MCF 10A (cell line): ENCODE measurements around the gene UMODL1. TPM values are rescaled to one million over a fixed set of nuclear protein-coding genes. Genes with fewer than 3 reads are reported as not detected.

Experiments
- BruUV-seq: library from RNA; stranded (reverse); fragments of 400-500 nt; replicated peaks from 2 replicates; lab custom pipeline; 2021; lab: Mats Ljungman, UMichigan
- CTCF ChIA-PET: fragments of 300-600 bp; sonication (Branson Sonifier 250); formaldehyde crosslinking; extraction: SDS; loops from one replicate; lab custom pipeline; 2021; ENCODE audit warnings: antibody characterized with exemption, inconsistent platforms; lab: Yijun Ruan, JAX
- POLR2A ChIA-PET: fragments of 300-600, 350-650 bp; sonication (Branson Sonifier 250); formaldehyde crosslinking; extraction: SDS; loops from one replicate; lab custom pipeline; 2020; ENCODE audit warnings: antibody characterized with exemption, inconsistent platforms; lab: Yijun Ruan, JAX
- DNase-seq: peaks from one replicate; pipeline ENCODE4 v3.0.0-alpha.2; 2018; ENCODE audit not compliant: unreplicated experiment
- H3K27ac Mint-ChIP-seq: one replicate; pipeline ENCODE4 v1.8.0; 2022; ENCODE audit warnings: mild to moderate bottlenecking, low read depth, mixed read lengths; ENCODE audit not compliant: unreplicated experiment
- H3K27me3 Mint-ChIP-seq: one replicate; pipeline ENCODE4 v1.8.0; 2022; ENCODE audit warnings: mixed read lengths; ENCODE audit not compliant: insufficient read depth, unreplicated experiment
- H3K36me3 Mint-ChIP-seq: one replicate; pipeline ENCODE4 v1.8.0; 2022; ENCODE audit warnings: mild to moderate bottlenecking, moderate library complexity, mixed read lengths; ENCODE audit not compliant: insufficient read depth, unreplicated experiment
- H3K4me1 Mint-ChIP-seq: one replicate; pipeline ENCODE4 v1.8.0; 2022; ENCODE audit warnings: mixed read lengths; ENCODE audit not compliant: insufficient read depth, unreplicated experiment
- H3K4me3 Mint-ChIP-seq: one replicate; pipeline ENCODE4 v1.8.0; 2022; ENCODE audit warnings: mild to moderate bottlenecking, moderate library complexity, mixed read lengths; ENCODE audit not compliant: unreplicated experiment
- H3K9me3 Mint-ChIP-seq: one replicate; pipeline ENCODE4 v1.8.0; 2022; ENCODE audit warnings: mixed read lengths; ENCODE audit not compliant: unreplicated experiment
- CTCF ChIP-seq: fragments of 200-600 bp; IDR thresholded peaks from one replicate; pipeline ENCODE4 v1.8.0; 2022; ENCODE audit warnings: antibody characterized with exemption, mild to moderate bottlenecking; ENCODE audit not compliant: unreplicated experiment
- intact Hi-C: fragments of 100-400 bp; cut with micrococcal nuclease; formaldehyde crosslinking; loops from 2 replicates; pipeline ENCODE4 v1.14.1; 2022
- total RNA-seq: library from RNA; stranded (reverse); gene quantifications from 2 replicates; pipeline ENCODE4 v1.2.3, GENCODE V29; 2022

Gene UMODL1
- total RNA-seq, 1 experiment from 2014 or later = not detected

- H3K36me3 Mint-ChIP-seq = no peaks in the 10 kb centered on the region
- H3K9me3 Mint-ChIP-seq = no peaks in the 10 kb centered on the region
- H3K27me3 Mint-ChIP-seq = no peaks in the 10 kb centered on the region
- TF ChIP-seq CTCF = no peak
- ChIA-PET CTCF (interaction anchor here (0.6 to 1.6 kb wide), 2 partner anchors 70 to 79 kb away, joined by 3 to 5 read pairs; no protein-coding TSS in a partner anchor), POLR2A (interaction anchor here (1.4 kb wide), 1 partner anchor 27 kb away, joined by 4 read pairs; no protein-coding TSS in a partner anchor)
- BruUV-seq = no TSS peak
- intact Hi-C loops = no loop called here
- H3K4me1 Mint-ChIP-seq = peaks cover 24% of the 10 kb centered on the region
- H3K4me3 Mint-ChIP-seq = no peak overlapping the region
- H3K27ac Mint-ChIP-seq = peak overlapping the region; percentile 53
- DNase-seq = no peak
These were observed 33.6 kb upstream of the UMODL1 start for GRCh38 chr21:42037516-42037915.

GRCh38 chr21:42037943-42038342, 33.2 kb upstream of the UMODL1 start:
- H3K27me3 Mint-ChIP-seq = no peaks in the 10 kb centered on the region
- ChIA-PET POLR2A (interaction anchor here (1.4 kb wide), 1 partner anchor 26 kb away, joined by 4 read pairs; no protein-coding TSS in a partner anchor), CTCF (interaction anchor here (0.6 to 1.6 kb wide), 3 partner anchors 9 to 79 kb away, joined by 3 to 5 read pairs (median 3); no protein-coding TSS in a partner anchor)
- H3K4me3 Mint-ChIP-seq = no peak overlapping the region
- H3K9me3 Mint-ChIP-seq = no peaks in the 10 kb centered on the region
- no peak for TF ChIP-seq CTCF
- BruUV-seq = no TSS peak
- no peaks in the 10 kb centered on the region for H3K36me3 Mint-ChIP-seq
- no peak for DNase-seq
- H3K4me1 Mint-ChIP-seq = peaks cover 24% of the 10 kb centered on the region
- intact Hi-C loops = no loop called here
- H3K27ac Mint-ChIP-seq = peak overlapping the region; percentile 53

- Mint-ChIP-seq H3K27me3 (no peaks in the 10 kb centered on the region), H3K4me1 (peaks cover 24% of the 10 kb centered on the region), H3K36me3 (no peaks in the 10 kb centered on the region), H3K4me3 (no peak overlapping the region), H3K9me3 (no peaks in the 10 kb centered on the region), H3K27ac (no peak overlapping the region)
- ChIA-PET POLR2A (interaction anchor here (1.4 kb wide), 1 partner anchor 26 kb away, joined by 4 read pairs; no protein-coding TSS in a partner anchor), CTCF (interaction anchor here (0.5 to 1.6 kb wide), 3 partner anchors 9 to 107 kb away, joined by 3 to 5 read pairs (median 3); no protein-coding TSS in a partner anchor)
- no TSS peak for BruUV-seq
- intact Hi-C loops = no loop called here
- no peak for TF ChIP-seq CTCF
- no peak for DNase-seq
These were observed 32.7 kb upstream of the UMODL1 start for GRCh38 chr21:42038393-42038792.

- Mint-ChIP-seq H3K4me3 (no peak overlapping the region), H3K27me3 (no peaks in the 10 kb centered on the region), H3K9me3 (no peaks in the 10 kb centered on the region), H3K27ac (peak overlapping the region; percentile 64), H3K4me1 (peaks cover 24% of the 10 kb centered on the region), H3K36me3 (no peaks in the 10 kb centered on the region)
- intact Hi-C loops = no loop called here
- ChIA-PET CTCF (interaction anchor here (0.5 to 1.6 kb wide), 3 partner anchors 9 to 107 kb away, joined by 3 to 5 read pairs (median 3); no protein-coding TSS in a partner anchor), POLR2A (interaction anchor here (0.8 to 1.4 kb wide), 3 partner anchors 8 to 27 kb away, joined by 3 to 4 read pairs (median 3); no protein-coding TSS in a partner anchor)
- DNase-seq = peak; percentile 24
- no TSS peak for BruUV-seq
- TF ChIP-seq CTCF = no peak
These were observed 32.2 kb upstream of the UMODL1 start for GRCh38 chr21:42038826-42039425.
